GM19438 (cell line): ENCODE measurements around the gene FABP3.

ENCODE experiments used
- ATAC-seq: cut with Tn5 transposase; IDR thresholded peaks from one replicate; pipeline ENCODE4 v1.9.1; 2021; ENCODE audit warnings: low read depth; ENCODE audit not compliant: unreplicated experiment

The FABP3 gene

DNA sequence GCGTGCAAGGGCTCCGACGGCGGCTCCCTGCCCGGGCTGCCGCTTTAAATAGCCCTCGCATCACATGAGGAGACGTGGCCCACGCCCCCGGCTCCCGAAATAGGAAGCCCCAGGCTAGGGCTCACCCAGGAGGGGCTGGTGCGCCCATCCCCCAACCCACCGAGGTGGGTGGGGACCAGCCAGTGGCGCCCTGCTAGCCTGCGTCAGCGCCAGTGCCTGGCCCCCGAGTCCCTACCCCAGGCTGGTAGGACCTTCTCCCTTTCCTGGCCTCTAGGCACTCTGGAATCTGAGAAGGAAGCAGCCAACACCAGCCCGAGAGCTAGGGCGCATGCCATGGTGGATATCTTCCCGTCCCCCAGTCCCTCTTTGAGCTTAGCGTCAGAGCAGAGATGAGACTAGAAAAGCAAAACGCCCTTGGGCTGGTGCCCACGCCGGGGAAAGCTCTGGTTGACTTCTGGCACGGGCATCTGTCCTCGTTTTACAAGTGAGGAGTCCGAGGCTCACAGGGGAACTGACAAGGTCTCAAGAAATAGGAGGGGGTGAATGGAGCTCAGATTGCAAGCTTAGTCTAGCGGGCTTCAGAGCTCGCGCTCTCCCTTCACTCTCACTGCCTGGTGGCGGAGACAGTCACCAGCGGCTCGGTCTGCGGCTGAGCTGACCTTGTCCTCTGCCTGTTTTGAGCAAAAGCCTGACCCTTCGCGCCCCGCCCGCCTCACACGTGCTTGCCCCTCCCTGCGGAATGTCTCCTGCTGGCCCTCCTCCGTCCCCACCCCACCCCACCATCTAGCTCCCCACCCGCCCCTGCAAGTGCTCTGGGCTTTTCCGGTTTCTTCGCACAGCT is at the start of gene FABP3:
FABP3 (minus strand) TSS at position 21 of the 841 bp plus-strand sequence. CDS start 62 bp downstream, outside the sequence.
- no peak for ATAC-seq

DNA sequence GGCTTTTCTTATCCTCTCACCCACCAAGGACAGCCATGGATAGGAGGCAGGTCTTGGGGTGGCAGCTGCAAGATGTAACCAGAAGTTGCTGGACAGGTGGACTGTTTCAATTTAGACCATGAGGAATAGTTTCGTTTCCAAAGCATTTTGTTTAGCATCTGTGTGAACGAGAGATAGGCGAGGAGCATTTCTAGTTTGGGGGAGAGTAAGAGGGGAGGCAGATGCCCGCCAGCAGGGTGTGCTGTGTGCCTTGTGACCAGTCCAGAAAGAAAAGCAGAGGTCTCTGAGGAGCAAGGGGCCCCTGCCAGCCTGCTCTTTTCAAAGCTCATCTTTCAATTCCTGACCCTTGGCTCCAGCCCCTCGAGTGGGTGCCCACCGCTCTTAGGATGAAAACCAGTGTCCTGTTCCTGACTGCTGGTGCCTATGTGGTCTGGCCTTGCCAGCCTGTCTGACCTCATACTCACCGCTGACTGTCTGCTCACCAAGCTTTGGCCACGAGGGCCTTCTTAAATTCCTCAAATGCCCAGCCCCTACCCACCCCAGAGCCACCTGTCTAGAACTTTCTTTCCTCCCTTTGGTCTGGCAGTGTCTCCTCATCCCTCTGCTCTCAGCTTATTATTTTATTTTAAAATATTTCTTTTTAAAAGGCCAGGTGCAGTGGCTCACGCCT is 48.6 kb upstream of the FABP3 start:
- ATAC-seq: no peak

DNA sequence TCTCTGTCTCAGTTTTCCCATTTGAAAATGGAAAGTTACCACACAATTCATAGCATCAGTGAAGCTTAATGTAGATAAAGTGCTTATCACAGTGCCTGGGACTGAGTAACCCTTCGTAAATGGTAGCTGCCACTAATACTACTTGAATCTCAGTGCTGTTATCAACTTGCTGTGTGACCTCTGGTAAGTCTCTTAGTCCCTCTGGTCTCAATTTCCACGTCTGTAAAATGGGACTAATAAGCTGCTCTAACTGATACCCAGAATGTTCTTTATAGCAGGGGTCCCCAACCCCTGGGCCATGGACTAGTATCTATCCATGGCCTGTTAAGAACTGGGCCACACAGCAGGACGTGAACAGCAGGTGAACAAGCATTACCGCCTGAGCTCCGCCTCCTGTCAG is 47.8 kb upstream of the FABP3 start:
- ATAC-seq: no peak

DNA sequence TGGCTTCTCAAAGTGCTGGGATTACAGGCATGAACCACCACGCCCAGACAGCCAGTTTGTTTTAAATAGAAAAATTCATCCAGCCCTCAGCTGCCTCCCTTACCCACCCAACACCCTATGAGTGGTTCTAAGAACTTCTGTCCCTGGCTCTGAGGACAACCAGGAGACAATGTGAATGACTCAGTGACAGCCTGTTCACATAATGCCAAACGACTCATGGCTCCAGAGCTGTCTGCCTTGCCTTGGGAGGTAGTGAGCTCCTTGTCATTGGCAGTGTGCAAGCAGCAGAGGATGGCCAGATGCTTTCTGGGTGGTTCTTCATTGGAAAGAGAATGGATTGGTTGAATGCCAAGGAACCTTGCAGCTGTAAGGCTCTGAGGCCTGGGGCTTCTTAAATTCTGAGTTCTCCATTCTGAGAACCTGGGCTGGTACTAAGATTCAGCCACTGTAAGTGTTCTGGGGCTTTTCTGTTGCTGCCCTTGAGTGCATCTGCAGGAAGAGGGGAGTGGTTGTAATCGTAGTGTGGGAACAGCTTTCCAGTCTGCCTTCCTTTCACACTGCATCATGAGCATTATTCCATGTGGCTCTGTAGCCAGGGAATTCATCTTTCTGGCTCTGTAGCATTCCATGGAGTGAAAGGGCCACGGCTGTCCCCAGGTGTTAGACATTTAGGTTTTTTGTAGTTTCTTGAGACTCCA is 45.9 kb upstream of the FABP3 start:
- ATAC-seq: no peak

DNA sequence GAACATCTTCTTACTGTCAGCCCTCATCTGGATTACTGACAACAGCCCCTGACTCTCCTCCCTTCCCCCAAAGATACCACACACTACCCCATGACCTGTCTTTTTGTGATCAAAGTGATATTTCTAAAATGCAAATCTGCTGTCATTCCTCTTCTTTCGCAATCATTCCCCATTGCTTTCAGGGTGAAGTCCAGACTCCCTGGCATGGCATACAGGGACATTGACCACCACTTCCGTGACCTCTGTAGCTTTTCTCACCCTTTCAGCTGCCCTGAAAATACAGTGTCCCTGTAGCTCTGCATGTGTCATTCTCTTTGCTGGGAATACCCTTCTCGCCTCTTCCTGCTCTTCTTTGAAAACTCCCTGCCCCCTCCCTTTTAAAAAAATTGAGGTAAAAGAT is 44.3 kb upstream of the FABP3 start:
- ATAC-seq: no peak

DNA sequence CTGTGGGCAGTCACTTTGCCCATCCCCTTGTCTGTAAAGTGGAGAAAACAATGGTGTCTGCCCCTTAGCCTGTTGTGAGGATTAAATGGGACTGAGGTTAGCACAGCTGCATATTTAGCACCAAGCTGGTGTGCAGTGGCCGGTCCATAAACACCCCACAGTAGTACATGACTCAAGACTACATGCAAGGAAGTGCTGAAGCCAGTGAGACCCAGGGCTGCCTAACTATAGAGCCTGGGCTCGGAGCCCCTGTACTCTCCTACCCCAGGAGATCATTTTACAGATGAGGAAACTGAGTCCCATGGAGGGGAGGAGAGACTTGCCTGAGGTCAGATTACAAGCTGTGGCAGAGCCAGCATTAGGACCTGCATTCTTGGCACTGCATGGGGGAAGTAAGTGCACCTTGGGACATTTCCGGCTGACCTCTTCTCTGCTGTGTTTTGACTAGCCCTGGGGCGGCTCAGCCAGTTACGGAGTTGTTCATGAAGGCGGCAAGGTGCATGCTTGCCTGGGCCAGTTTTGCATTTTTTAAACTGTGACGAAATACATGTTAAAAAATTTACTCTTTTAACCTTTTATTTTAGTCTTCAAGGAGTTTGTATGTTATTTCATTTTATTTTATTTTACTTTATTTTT is 43.3 kb upstream of the FABP3 start:
- ATAC-seq: no peak

DNA sequence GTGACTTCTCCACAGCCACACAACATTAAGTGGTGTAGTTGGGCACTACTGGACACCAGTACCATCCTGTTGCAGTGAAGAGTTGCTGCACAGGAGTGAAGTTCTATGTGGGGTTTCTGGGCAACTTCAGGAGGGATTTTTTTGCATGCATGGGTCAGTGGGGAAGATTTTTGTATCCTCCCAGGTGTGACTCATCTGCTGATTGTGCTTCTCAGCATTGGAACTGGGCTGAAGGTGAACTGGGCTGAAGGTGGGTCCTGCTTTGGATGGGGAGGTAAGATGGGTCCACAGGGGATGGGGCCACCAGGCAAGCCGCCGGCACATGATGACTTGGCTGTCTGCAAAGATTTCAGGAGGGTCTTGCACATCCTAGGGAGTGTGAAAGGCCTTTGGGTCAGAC is 42.8 kb upstream of the FABP3 start:
- no peak for ATAC-seq

DNA sequence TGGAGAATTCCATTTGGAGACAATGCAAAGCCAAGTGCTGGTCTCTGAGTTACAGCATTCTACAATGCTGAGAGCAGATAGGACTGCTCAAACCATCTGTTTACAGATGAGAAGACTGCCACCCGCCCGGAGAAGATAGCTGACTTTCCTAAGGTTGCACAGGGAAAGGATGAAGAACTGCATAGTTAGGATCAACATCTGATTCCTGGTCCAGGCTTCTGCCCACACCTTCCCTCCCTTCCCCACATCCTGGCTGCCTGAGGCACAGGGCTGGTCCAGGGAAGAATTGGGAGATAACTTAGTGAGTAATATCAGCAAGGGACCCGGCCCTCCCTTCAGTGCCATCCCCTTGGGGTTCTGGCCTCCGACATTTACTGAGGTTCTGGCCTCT is 42.1 kb upstream of the FABP3 start:
- no peak for ATAC-seq

DNA sequence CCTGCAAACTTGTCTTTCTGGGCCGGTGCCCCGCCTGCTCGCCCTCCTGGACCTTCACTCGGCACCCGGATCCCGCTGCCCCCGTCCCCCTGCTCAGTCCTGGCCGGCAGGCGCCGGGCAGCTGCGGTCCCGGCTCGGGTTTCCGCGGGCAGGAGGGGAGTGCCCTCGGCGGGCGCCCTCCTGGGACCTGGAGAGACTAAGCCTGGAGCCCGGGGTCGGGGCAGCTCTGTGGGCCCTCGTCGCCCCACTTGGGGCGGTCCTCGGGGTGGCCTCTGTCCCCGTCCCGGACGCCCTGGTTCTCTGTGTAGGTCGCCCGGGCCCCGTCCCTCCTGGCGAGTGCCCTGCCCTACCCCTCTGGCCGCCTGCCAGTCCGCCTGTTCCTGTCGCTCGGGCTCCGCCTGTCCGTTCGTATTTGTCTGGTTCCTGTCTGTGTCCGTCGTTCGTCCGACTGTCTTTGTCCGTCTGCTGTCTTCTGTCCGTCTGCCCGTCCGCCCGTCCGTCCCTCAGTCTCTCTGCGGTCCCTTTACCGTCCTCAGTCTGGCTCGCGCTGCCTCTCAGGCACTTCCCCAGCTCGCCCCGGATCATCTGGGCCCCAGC is 40.6 kb upstream of the FABP3 start:
- no peak for ATAC-seq

DNA sequence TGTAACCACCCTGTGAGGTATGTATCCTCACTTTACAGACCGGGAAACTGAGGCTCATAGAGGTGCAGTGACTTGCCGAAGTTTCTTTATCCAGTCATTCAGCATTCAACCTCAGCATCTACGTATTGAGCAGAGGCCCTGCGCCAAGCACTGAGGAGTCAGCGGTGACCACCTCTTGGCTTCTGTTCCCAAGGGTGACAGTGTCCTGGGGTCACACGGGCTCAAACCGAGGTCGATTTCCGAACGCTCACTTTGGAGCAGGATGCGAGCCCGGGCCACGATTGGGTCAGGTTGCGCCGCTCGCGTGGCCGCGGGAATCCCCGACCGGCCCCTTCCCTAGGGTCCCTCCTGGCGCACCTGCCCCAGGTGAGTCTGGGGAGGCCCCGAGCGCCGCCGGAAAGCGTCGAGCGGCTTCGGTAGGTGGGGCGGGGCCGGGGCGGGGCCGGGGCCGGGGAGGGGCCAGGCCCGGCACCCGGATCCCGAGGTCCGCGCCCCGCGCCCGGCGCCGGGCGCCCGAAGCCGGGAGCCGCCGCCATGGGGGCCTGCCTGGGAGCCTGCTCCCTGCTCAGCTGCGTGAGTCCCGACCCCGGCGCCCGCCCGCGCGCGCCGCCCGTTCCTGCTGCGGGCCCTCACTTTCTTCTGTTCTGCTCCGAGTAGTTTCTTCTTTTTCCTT is 40.0 kb upstream of the FABP3 start, which contains the start of gene SERINC2:
SERINC2 (plus strand) TSS at position 482 of the 673 bp plus-strand sequence; CDS start at position 535, 53 bp downstream.
- ATAC-seq: no peak

DNA sequence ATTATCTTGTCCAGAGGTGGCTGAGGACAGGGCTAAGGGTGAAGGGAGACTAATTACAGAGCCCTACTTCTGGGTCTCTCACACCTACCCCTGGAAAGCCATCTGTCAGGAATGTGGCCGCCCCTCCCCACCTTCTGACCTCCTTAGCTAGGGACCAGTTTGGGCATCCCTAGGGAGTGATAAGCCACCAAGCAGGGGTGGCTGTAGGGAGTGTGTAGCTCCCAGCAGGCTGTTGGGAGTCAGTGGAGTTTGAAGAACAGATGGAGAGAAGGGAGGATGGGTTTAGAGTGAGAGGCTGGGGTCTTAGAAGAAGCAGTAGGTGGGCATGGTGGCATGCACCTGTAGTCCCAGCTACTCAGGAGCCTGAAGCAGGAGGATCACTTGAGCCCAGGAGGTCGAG is 39.3 kb upstream of the FABP3 start:
- no peak for ATAC-seq

DNA sequence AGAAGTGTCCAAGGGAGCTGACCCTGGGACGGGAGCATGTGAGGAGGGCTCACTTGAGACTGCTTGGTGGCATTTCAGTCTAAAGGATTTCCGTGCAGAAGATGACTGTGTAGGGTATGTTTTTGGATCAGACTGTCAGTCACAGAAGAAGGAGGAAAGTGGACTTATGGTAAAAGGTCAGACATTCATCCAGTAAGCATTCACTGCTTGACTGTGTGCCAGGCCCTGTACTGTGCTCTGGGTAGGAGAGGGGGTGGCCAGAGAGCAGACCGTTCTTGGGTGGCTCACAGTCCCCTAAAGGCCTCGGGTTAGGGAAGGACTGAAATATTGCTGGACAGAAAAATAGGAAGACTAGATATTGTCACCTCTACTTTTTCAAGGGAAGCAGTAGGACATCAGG is 38.0 kb upstream of the FABP3 start:
- no peak for ATAC-seq

DNA sequence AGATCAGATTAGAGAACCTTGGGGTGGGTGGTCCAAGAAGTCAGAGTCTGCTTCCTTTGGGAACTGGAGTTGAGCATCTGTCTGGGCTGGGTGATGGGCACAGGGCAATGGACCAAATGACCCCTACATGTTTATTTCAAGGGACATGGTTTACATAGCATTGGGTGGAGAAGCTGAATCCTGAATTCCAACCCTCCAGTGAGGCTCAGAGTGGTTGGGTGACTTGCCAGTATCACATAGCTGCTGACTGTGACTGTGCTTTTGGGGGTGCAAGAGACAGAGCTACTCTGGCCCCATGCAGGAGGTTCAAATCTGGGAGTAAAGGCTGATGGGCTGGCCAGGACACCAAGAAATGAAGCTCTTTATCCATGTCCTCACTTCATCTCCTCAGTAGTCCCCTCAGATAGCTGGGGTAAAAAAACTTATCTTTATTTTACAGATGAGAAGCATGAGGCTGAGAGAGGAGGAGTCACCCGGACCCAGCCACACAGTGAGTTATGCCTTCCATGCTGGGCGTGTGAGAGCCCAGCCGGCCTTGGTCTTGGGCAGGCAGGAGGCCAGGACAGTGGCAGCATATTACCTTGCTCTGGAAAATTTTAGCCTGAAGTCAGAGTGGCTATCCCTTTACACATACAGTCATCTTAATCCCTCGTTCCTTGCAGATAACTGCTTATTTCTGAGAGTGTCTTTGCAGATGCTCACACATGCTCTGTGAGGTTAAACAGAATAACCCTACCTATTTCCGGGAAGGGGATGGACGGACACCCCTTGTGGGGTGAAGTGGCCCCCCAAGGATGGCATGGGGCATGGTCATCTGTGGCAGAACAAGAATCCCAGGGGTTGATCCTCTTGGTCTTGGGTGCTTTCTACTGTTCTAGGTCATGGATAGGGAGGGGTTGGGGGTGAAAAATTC is 37.3 kb upstream of the FABP3 start:
- no peak for ATAC-seq

DNA sequence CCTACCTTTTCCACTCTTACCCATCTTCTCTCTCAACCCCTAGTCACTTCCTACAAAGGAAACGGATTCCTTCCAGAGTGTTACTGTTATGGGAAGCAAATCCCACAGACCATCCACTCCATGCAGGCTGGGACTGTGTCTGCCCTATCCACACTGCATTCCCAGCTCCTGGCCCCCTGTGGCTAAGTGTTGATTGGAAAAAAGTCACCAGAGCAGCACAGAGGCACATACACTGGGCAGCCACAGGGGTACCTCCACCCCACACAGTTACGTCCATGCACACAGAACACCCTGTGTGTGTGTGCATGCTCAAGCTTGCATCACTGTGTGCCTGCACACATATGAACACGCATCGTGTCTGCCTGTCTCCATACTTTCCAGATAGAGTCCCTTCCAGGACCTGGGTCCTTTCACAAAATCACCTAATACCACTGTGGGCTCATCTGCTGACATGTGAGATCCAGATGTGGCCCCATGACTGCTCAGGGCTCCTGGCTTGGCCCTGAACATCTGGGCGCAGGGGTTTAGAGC is 36.0 kb upstream of the FABP3 start:
- no peak for ATAC-seq

DNA sequence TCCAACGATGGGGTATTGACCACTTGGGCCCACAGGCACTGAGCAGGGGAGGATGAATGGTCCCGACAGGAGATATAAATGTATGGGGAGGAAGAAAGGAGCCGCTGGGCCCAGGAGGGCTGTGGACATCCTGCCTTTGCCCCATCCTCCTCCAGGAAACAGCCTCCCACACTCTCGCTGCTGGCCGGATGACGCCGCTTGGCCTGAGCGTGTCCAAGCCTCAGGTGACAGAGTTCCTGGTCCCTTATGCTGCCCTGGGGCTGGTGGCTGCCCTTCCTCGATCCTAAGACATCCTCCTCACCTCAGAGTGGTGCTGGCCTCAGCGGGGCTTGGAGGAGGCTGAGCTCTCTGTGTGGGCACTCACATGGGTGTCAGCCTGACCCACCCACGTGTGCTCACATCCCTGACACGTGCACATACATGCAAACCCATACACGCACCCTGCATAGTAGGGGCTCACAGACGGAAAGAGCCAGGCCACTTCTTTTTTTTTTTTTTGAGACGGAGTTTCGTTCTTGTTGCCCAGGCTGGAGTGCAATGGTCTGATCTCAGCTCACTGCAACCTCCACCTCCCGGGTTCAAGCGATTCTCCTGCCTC is 34.3 kb upstream of the FABP3 start:
- no peak for ATAC-seq

DNA sequence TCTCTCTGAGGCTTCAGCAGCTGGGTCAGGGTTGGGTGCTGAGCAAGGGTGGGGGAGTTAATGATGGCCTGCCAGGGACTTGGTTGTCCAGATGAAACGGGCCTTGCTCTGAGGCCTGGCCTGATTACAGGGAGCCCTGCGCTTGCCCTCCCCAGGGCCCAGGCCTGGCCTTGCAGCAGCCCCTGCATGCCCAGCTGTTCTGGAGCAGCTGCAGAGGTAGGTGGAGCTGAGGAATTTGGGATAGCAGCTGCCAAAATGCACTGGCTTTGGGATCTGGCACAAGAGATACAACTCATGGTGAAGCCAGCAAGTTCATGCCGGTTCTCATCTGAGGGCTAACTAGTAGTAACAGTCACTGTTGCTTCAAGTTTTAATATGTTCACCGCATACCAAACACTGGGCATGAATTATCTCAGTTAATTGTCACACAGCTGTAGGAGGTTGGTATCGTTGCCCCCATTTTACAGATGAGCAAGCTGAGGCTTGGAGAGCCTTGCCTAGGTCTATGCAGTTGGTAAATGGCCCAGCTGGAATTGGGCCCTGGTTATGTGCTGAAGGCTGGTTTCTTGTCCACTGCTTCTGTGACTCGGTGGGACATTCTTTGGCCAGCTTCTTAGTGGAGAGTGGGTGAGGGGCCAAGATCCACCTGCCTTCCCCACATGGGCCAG is 32.8 kb upstream of the FABP3 start:
- ATAC-seq: no peak

DNA sequence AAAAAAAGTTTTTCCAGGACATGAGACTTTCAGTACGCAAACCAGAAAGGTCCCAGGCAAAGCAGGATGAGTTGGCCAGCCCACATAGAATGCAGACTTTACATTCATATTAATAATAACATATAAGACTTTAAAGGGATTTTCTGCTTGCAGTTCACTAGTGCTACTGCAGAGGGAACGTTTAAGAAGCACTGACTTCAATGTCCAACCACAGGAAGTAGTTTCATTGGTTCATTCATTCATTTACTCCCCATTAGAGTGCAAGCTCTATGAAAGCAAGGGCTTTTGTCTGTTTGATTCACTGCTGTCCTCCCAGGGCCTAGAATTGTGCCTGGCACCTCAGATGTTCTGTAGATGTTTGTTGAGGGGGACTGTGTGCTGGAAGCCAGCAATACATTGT is 28.4 kb upstream of the FABP3 start:
- no peak for ATAC-seq

DNA sequence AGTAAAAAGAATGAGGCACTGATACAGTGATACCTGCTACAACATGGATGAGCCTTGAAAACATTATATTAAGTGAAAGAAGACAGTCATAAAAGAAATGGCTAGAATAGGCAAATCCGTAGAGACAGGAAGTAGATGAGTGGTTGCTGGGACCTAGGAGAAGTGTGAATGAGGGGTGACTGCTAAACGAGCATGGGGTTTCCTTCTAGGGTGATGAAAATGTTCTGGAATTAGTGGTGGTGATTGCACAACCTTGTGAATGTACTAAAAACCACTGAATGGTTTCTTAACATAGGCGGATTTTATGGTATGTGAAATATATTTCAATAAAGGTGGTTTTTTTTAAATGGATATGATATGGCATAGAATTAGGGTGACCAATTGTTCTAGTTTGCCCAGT is 27.5 kb upstream of the FABP3 start:
- no peak for ATAC-seq
